Activated CD8-positive, alpha-beta memory T cell treated with anti-CD3 and anti-CD28 coated beads for 1 hour (primary cell): ENCODE data around the gene AHRR.

ENCODE experiments used
- DNase-seq, 2 donors: peaks; one replicate each; pipeline ENCODE4 v3.0.0-alpha.2; 2020; ENCODE audit warnings: low read depth in 1 of 2; ENCODE audit errors: extremely low read depth in 1 of 2

Gene AHRR

GRCh38 chr5:318931-319601, 2.4 kb upstream of the AHRR start:
- no peak for DNase-seq

- DNase-seq = no peak
These were observed 837 bp upstream of the AHRR start for GRCh38 chr5:320524-321229.

GRCh38 chr5:321726-322251, 275 bp downstream of the AHRR start:
- no peak for DNase-seq

DNA sequence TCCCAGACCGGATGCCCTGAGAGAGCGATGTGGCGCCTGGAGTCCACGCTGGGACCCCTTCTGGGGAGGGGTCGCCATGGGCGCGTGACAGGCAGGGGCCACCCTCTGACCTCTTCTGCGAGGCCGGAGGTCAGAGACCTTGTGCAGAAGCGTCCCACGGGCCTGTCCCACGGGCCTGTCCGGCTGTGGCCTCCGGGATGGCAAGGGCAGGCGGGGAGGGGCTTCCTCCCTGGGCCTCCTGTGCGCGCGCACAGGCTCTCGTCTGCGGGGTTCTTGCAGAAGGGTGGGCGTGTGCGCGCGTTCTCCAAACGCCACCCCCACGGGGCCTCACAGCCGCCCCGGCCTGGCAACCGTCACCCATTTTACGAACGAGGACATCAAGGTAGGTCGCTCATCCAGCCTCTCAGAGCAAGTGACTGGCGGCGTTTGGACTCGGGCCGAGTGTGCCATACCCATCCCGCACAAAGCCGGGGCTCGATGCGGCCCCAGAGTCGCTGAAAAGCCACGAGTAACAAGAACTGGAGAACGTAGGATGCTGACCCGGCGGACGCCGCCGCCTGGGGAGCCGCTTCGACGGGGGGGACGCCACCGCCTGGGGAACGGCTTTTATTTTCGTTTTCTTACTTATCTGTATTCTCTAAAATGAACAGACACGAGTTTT, 897 bp downstream of the AHRR start:
- DNase-seq = no peak

- DNase-seq = no peak
These were observed 1.7 kb downstream of the AHRR start for GRCh38 chr5:322942-323879.

- no peak for DNase-seq
These were observed 3.5 kb downstream of the AHRR start for GRCh38 chr5:324736-325612.

- DNase-seq = no peak
These were observed 4.6 kb downstream of the AHRR start for GRCh38 chr5:326109-326508.

GRCh38 chr5:329121-329735, 7.7 kb downstream of the AHRR start:
- DNase-seq = no peak

- no peak for DNase-seq
These were observed 8.3 kb downstream of the AHRR start for GRCh38 chr5:329768-330167.

GRCh38 chr5:332843-333242, 11.3 kb downstream of the AHRR start:
- no peak for DNase-seq

DNA sequence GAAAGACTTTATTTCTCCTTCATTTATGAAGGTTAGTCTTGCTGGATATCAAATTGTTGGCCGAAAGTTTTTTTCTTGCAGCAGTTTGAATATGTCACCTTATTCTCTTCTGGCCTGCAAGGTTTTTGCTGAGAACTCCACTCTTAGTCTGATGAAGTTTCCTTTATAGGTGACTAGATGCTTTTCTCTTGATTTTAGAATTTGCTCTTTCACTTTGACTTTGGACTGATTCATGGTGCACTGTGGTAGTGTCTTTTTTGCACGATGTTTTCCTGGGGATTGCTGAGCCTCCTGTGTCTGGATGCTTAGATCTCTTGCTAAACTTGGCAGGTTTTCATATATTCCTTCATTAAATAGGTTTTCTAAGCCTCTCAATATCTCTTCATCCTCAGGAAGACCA, 12.4 kb downstream of the AHRR start:
- no peak for DNase-seq

- DNase-seq = no peak
These were observed 13.6 kb downstream of the AHRR start for GRCh38 chr5:334903-335739.

GRCh38 chr5:335740-336038, 14.2 kb downstream of the AHRR start:
- DNase-seq = no peak

GRCh38 chr5:337563-338130, 16.1 kb downstream of the AHRR start:
- no peak for DNase-seq

- DNase-seq = no peak
These were observed 21.3 kb downstream of the AHRR start for GRCh38 chr5:342501-343460.

- DNase-seq = peak in 1 of 2 donors; percentile 24
These were observed 22.2 kb downstream of the AHRR start for GRCh38 chr5:343461-344401.
